ENCODE data around the gene SMIM38. TPM values are rescaled to one million over a fixed set of nuclear protein-coding genes. Genes with fewer than 3 reads are reported as not detected.

Gene SMIM38
- total and polyA plus RNA-seq, 7 donors: 0.03 to 0.54 (median 0.10) TPM; not detected in 1

GRCh38 chr11:69114811-69115523 is 40.8 kb upstream of the SMIM38 start:
- Histone ChIP-seq H3K4me3 (peak overlapping the region; percentile 19), H3K36me3 (ENCODE audit: insufficient read depth in 1 of 2, low read depth in 1 of 2) (no peaks in the 10 kb centered on the region), H3K27me3 (ENCODE audit: insufficient read depth in 3 of 3, low read length in 2 of 3) (no peaks in the 10 kb centered on the region), H3K9me3 (no peaks in the 10 kb centered on the region), H3K27ac (no peak overlapping the region), H3K4me1 (peaks cover 7% of the 10 kb centered on the region)
- TF ChIP-seq CTCF (IDR thresholded peaks at IDR 0.05): no peak
- intact Hi-C loops (cut with DNase I): no loop called here
- DNase-seq (no peak), ATAC-seq (peak in 1 of 4 donors; percentile 31)
- 35 to 48% (median 37%) methylated on average over 21 of the region's 21 CpGs for WGBS, 3 donors

GRCh38 chr11:69115586-69116560 is 39.9 kb upstream of the SMIM38 start:
- Histone ChIP-seq H3K36me3 (ENCODE audit: insufficient read depth in 1 of 2, low read depth in 1 of 2) (no peaks in the 10 kb centered on the region), H3K27me3 (ENCODE audit: insufficient read depth in 3 of 3, low read length in 2 of 3) (no peaks in the 10 kb centered on the region), H3K27ac (no peak overlapping the region), H3K4me3 (peak overlapping the region; percentile 19), H3K4me1 (peaks cover 7% of the 10 kb centered on the region), H3K9me3 (no peaks in the 10 kb centered on the region)
- WGBS, 3 donors: 45 to 57% (median 46%) methylated on average over 39 to 41 of the region's 41 CpGs
- intact Hi-C loops (cut with DNase I): no loop called here
- DNase-seq (peak in 1 of 2 donors; percentile 59), ATAC-seq (peak; percentile 78 to 95 (median 82))
- no peak for TF ChIP-seq CTCF (IDR thresholded peaks at IDR 0.05)

- Histone ChIP-seq H3K36me3 (ENCODE audit: insufficient read depth in 1 of 2, low read depth in 1 of 2) (no peaks in the 10 kb centered on the region), H3K4me3 (no peak overlapping the region), H3K4me1 (peaks cover 7% of the 10 kb centered on the region), H3K27me3 (ENCODE audit: insufficient read depth in 3 of 3, low read length in 2 of 3) (no peaks in the 10 kb centered on the region), H3K9me3 (no peaks in the 10 kb centered on the region), H3K27ac (no peak overlapping the region)
- WGBS, 3 donors: 94 to 98% (median 95%) methylated on average over 10 of the region's 10 CpGs
- no peak for TF ChIP-seq CTCF (IDR thresholded peaks at IDR 0.05)
- intact Hi-C loops (cut with DNase I): no loop called here
- ATAC-seq: no peak
- DNase-seq: no peak
These were observed 39.1 kb upstream of the SMIM38 start for GRCh38 chr11:69116671-69117070.

GRCh38 chr11:69119190-69119589 is 36.5 kb upstream of the SMIM38 start:
- peaks cover 10% of the 10 kb centered on the region for H3K4me1 ChIP-seq
- ATAC-seq (no peak), DNase-seq (no peak)
- H3K27me3 ChIP-seq (ENCODE audit: insufficient read depth in 3 of 3, low read length in 2 of 3): peaks cover 0 to 3% (median 3%) of the 10 kb centered on the region in 3 donors
- WGBS, 3 donors: 68 to 95% (median 88%) methylated on average over 2 of the region's 2 CpGs
- TF ChIP-seq CTCF (IDR thresholded peaks at IDR 0.05): no peak
- H3K27ac ChIP-seq: no peak overlapping the region
- H3K4me3 ChIP-seq: no peak overlapping the region
- intact Hi-C loops (cut with DNase I): no loop called here
- H3K9me3 ChIP-seq: no peaks in the 10 kb centered on the region
- H3K36me3 ChIP-seq (ENCODE audit: insufficient read depth in 1 of 2, low read depth in 1 of 2): no peaks in the 10 kb centered on the region
